Stimulated activated CD8-positive, alpha-beta memory T cell treated with anti-CD3 and anti-CD28 coated beads, Interleukin-7, amount 100 ng/mL, for 1 hour (primary cell): ENCODE data around the gene OTOF.

Experiments
- DNase-seq, 2 donors: peaks; one replicate each; pipeline ENCODE4 v3.0.0-alpha.2; 2020; ENCODE audit warnings: low read depth in 2 of 2

OTOF gene

DNA sequence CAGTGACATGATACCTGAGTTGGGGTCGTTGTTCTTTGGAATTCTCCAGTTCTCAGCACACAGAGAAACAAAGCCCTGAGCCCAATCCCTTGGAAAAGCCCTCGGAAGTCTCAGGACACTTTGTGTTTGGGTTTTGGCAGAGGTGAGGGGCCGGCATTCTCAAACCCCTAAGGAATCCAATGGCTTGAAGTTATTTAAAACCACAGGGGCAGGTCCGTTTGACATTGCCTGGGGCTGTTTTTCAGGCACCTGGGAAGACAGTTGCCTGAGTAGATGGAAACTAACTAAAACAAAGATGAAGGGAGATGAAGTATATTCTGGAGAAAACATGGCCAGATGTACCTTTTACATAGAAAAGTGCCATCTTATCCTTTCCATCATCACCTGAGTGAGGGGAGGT, 22.5 kb upstream of the OTOF start:
- no peak for DNase-seq

DNA sequence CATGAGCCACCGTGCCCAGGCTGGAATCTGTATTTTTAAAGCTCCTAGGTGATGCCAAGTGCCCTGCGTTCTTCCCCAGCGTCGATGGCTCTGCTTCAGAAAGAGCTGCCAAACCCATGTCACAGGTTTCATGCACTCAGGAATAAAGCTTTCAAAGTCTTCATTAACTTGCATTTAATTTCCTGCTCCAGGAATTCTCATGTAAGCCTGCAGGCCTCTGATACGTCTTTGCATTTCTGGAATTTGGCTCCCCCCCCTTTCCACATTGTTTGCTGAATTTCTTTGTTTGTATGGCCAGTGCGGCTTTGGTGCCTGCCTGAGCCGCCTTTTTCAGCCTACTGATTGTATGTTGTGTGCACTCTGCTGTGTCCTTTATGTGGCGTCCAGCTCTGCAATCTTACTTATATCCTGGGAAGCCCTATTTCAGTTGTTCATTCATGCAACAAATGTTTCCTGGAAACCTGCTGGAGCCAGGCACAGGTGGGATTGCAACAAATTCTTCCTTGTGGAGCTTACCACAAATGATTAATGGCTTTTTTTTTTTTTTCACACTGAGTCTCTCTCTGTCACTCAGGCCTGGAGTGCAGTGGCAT, 17.9 kb upstream of the OTOF start:
- no peak for DNase-seq

DNA sequence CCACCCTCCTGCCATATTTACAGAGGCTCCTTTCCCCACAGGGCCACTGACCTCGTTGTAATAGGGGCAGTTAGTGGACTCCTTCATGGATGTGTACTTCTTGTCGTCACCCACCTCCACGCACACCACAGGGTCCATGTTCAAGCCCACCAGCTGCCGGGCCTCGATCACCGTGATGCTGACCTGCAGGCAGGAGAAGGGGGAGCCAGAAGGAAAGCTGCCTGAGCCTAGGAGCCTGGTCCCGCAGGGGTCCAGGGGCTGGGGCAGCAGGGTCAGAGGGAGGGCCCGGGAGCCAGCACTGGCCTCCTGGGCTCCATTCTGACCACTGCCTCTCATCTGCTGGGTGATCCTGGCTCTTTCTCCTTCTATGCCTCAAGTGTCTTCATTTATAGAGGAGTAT, 17.0 kb upstream of the OTOF start:
- DNase-seq = no peak

DNA sequence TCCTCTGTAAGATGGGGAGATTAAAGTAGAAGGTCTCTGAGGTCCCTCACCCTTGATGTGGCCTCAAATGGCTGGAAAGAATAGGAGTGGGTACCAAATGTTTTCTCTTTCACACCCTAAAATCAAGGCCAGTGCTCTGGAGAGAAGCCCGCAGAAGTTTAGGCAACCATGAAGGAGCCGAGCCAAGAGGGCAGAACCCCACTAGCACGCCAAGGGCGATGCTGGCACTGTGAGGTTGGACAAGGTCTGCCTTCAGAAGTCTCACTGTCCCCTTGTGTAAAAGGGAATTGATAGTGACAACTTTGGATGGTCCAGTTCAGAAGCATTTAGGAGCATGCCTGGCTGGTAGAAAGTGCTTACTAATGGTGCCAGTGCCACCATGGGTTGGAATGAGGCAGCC, 16.3 kb upstream of the OTOF start:
- DNase-seq = no peak

DNA sequence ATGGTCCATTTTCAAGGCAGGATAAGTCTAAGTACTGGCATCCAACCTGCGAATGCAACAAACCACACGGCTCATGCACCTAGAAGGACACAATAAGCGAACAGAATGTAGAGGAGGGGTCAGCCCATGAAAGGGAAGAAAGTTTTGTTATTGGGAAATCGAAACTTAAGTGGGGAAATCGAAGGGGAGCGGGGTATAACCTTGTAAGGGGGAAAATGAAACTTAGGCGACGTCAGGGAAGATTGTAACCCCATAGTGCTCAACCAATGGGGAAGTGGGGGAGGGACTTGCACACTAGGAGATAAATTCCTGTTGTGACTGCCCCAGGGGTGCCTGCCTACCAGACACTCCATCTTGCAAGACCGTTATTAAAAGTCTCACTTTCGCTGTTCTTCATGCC, 15.6 kb upstream of the OTOF start:
- no peak for DNase-seq

DNA sequence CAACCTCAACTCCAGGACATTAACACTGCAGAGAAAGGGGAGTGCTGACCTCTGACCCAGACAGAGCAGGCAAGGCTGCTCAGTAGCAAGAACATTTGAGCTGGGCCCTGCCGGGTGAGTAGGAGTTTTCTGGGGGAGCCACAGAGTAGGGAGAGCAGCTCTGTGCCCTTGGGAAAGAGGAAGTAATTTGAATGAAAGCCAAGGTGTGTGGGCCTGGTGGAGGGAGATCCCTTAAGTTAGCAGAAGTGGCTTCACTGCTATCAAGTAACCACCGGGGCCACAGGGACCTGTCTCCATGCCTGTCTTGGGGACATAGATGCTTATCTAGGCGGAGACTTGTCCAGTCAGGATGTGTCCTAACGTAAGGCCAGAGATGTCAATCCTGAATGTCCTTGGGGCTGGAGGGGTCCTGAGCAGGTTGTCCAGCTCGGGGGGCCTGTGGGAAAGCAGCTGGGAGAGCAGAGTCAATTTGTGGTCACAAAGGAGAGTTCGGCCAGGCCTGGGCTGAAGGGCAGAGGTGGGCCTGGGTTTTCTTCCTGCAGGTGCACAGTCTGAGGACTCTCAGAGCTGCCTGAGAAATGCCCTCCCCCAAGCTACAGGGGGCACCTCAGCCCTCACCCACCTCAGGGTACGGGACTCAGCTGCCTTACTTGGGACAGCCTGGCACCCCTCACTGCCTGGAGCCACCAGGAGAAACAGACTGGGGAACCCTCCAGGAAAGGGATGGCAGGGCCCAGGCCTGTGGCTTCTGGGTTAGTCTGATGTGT, 15.0 kb upstream of the OTOF start:
- no peak for DNase-seq

DNA sequence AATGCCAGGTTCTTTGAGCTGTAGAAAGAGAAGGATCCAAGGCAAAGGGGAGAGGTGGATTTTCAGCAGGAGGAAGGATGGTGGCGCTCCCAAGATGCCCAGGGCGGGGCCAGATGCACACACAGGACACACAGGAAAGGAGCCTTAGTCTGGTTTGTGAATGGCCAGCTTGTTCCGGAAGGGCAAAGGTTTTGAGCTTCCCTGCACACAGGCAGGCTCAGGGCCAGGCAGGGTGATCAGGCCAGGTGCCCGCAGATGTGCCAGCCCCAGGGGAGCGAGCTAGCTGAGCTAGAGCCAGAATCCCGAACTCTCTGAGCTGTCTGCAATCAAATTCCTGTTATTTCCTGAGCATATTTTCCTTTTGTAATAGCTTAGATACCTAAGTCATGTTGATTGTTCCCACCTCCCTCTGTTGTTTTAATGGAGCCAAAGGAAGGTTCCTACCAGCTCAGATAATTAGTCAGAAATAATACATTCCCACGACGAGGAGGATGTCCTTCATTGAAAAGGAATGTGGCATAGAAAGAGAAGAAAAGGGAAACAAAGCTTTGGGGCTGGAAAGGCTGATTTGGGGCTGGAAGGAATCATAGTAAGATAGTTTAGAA, 13.7 kb upstream of the OTOF start:
- no peak for DNase-seq

DNA sequence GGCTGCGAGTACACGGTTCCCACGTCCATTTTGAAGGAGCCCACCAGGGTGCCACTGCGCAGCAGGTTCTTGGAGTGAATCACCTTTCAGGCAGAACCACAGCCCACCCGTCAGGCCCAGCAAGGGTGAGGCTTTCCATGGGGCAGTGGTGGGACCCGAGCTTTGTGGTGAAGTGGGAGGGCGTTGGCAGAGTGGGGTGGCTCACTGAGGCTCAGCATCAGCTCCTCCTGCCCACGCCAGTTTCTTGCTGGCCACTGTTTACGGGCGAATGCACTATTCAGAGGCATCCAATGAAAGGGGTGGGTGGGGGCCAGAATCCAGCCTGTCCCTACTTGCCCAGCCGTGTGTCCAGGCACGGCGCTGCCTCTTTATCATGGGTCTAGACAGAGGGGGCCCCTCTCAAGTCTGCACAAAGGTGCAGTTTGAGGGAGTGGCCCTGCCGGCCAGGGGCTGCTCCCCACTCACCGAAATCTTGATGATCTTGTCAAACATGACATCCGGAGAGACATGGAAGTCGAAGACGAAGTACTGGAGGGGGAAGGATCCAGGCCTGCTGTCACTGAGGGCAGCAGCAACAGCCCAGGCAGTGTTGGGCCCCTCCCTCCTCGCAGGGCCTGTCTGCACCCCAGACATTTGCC, 11.4 kb upstream of the OTOF start:
- no peak for DNase-seq

DNA sequence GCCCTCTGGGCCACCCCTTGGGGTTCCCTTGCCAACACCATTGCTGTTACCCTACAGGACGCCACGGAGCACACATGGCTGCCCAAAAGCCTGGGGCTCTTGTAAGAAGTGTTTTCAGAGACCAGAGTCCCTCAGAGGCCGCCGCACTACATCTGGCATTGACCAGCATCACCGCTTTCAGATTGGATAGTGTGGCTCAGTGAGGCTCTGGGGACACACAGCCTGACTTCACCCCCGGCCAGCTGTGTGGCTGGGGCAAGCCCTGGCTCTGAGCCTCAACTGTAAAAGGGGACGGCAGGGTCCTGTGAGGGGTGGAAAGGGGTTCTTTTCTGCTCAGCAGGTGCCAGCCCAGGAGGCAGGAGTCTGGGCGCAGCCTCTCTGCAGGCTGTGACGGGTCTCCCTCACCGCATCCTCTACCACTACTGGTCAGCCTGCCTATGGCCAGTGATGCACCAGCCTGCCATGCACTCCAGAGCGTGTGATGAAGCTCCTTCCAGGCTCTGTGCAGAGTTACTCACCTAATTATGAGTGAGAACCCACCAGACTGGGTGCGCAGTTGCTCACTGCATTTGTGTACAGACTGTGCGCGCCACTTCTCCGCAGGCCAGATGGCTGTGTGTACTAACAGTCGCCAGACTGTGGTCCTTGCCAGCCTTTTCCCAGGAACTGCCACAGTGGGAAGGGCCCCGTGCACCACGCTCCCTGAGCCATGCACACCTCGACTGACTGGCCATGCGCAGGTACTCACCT, 10.7 kb upstream of the OTOF start:
- DNase-seq = no peak

DNA sequence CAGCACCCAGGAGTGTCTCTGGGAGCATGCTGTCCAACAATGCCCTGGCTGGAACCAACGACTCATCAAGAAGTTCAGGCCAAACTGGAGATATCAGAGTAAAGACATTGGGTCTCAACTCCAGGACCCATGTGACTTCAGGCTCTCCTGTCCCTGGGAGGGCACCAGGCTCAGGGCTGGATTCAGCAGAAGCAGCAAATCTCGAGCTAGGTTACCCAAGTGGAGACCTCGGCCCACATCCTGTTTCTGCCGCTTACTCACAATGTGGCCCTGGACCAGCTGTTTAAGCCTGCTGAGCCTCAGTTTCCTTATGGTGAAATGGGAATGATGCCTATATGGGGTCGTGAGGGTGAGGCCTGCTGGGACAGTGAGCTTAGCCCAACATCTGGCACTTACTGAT, 9.3 kb upstream of the OTOF start:
- no peak for DNase-seq

DNA sequence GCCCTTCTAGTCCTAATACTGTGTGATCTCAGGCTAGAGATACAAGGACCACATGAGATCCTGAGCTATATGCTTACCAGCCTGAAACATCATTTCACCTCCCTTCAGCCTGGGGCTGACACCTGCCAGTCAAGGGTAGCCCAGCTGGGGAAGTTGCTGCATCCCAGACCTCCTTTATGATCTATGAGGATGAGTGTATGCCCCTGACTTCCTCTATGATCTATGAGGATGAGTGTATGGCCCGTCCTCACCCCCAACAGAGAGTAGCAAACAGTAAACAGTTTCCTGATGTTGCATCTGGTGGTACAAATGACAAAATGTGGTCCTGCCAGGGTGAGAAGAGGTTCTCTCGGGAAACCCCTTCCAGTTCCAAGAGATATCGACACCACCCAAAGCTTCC, 8.9 kb upstream of the OTOF start:
- DNase-seq = no peak

DNA sequence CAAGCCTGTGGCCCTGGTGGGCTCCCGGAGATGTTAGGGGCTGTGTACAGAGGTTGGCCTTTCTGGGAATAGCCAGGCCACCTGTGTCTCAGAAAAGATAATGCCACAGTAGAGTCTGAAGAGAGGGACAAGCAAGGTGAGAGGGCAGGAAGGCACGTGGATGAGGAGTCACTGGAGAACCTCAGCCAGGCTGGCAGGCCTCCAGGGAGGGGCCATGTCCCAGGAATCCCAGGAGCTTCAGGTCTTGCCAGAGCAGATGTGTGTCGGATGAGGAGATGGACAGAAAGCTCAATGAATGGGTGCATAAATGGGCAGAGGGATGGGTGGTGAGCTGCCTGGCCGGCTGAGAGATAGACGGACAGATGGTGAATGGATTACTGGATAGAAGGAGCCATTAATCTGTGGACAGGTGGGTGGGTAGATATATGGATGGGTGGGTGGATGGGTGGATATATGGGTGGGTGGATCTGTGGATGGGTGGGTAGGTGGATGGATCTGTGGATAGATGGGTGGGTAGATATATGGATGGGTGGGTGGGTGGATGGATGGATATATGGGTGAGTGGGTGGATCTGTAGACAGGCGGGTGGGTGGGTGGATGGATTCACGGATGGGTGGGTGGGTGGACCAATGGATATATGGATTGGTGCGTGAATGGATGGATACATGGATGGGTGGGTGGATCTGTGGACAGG, 7.9 kb upstream of the OTOF start:
- DNase-seq = no peak

DNA sequence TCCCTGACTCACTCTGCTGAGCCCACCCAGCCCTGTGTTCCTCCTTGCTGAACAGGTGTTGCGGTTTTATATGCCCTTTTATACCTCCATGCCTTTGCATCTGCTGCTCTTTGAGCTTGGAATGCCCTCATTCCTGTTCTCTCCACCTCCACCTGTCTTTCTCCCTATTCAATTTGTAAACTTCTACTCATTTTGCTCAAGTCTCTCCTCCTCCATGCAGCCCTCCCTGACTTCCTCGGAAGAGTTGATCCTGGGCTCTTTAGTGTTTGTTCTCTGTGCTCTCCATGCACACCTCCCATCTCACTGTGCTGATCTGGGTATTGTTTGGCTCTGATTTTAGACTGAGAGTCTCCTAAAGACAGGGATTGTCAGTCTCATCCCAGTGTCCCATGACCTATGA, 7.2 kb upstream of the OTOF start:
- DNase-seq = no peak

DNA sequence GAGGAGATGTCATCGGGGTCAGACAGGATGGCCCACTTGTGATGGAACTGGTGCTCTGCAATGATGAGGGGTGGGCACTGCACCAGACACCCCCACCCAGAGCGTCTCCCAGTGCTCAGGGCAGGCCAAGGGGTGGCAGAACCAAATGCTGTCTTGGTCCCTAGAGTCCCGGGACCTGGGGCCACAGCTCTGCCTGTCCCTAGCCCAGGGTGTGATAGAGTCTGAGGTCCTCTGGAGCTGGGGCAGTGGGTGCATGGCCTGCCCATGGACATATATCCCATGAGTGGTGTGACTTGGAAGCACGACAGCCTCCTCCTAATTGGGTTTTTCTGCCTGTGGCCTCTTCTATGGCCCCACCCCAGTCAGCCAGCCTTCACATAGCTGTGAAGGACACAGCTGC, 6.7 kb upstream of the OTOF start:
- no peak for DNase-seq

DNA sequence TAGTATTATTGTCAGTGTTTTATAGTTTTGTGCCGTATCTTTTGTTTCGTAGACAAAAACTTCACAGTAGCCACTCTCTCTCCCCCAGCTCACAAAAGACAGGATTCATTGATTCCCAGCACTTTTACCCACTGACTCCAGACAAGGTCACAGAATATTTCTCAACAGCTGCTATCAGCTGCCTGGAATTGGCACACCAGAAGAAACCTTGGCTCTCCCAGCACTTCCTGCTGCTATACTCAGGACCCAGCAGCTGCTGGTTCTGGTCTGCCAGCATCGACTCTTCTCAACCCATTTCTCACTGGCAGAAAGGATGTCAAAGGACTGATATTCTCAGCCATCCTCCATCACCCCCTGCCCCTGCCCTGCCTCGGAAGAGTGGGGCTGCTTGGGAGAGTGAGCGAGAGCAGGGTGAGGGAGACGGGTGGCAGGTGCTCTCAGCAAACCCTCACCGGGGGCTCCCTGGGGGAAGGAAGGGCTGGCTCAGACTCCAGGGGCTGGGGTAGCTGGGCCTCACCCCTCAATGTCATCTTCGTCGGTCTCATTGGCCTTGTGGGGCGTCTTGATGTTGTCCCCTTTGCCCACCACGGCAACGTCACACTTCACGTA, 6.1 kb upstream of the OTOF start:
- no peak for DNase-seq

DNA sequence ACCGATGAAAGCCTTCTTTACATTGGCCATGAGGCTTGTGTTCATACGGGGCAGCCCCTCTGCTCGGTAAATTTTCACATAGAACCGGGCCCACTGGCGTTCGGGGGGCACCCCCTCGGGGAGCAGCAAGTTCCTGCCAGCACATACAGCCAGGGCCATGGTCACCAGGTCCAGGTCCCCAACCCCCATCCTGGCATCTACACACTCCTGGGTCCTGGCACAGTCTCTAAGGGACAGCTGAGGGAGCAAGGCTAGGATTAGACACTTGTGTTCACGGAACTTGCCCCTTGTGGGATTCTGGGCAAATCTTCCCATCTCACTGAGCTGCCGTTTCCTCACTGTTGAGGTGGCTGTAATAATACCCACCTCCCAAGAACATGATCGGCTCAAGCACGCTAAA, 5.6 kb upstream of the OTOF start:
- no peak for DNase-seq

DNA sequence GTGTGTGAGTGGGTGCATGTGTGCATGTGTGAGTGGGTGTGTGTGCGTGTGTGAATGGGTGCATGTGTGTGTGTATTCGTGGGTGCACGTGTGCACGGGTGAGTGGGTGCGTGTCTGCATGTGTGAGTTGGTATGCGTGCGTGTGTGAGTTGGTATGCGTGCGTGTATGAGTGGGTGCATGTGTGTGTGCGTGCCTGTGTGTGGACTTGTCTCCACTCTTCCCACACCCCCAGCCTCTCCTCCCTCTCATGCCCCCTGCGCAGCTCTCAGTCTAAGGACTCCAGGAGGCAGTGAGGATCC, 5.1 kb upstream of the OTOF start:
- no peak for DNase-seq

DNA sequence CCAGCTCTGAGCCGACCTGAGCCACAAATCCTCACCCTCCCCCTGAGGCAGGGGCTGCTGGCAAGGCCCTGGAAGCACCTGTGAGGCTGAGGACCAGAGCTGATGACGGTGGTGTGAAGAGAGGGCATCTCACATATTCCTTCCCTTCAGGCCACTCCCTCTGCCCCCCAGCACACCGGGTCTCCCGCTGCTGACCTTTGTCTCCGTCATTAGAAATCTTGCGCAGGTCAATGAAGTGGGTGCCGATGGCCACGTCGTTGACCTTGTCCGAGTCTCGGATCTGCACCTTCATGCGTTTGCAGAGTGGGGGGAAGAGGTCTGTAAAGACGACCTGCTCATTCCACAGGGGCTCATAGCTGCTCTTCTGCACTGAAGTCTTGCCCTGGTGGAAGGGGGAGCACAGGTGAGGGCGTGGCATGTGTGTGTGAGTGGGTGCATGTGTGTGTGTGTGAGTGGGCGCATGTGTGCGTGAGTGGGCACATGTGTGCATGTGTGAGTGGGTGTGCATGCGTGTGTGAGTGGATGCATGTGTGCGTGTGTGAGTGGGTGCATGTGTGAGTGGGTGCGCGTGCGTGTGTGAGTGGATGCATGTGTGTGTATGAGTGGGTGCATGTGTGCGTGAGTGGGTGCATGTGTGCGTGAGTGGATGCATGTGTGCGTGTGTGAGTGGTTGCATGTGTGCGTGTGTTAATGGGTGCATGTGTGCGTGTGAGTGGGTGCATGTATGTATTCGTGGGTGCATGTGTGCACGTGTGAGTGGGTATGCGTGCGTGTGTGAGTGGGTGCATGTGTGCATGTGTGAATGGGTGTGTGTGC, 4.5 kb upstream of the OTOF start:
- no peak for DNase-seq

DNA sequence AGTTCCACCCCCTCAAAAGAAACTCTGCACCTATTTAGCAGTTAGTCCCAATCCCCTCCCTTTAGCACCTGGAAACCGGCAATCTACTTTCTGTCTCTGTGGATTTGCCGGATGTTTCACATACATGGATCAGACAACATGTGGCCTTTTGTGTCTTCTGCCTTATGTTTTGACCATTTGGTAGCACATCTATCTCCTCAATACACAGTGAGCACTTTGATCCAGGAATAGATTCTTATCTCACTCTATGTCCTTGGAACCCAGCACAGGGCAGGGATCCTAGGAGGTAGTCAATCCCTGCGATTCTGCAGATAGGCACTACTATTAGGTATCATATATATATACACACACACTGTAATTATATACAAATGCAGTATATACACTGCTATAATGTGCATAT, 3.8 kb upstream of the OTOF start:
- no peak for DNase-seq

DNA sequence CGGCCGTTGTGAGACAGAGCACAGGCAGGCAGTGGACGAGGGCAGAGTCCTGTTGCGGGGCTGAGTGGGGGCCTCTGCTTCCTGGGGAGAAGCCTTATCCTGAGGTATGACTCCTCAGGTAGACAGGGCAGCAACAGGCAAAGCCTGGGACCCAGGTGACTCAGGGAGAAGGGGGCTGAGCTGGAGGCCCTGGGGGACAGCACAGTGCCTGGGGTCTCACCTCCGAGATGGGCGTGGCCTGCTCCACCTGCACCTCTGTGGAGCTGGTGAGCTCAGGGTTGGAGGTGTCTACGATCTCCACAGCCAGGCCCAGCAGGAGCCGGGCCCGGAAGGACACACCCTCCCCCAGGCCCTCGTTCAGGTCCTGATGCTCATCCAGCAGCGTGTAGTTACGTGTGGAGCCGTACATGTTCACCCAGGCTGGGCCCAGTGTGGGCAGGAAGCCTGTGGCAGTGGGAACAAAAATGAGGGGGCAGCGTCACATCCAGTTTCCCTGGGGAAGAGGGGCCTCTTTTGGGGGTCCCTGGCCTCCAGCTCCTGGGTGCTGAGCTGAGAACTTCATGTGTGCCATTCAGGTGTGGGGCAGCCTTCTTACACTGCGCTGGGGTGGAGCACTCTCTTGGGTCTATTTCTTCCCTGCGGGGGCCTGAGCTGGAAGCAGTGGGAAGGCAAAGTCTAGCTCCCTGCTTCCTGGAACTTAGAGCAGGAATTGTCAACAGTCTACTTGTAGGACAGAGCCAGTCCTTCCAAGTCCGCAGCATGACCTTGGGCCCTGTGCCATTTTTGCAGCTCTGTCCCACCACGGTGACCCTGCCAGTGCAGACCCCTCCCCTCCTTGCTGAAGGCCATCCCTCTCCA, 2.9 kb upstream of the OTOF start:
- no peak for DNase-seq
